GM18873 (cell line): ENCODE measurements around the gene PTER.

ENCODE experiments used
- ATAC-seq: cut with Tn5 transposase; IDR thresholded peaks from one replicate; pipeline ENCODE4 v1.9.1; 2021; ENCODE audit warnings: mild to moderate bottlenecking, moderate library complexity, moderate number of reproducible peaks; ENCODE audit not compliant: unreplicated experiment, low FRiP score

The PTER gene

DNA sequence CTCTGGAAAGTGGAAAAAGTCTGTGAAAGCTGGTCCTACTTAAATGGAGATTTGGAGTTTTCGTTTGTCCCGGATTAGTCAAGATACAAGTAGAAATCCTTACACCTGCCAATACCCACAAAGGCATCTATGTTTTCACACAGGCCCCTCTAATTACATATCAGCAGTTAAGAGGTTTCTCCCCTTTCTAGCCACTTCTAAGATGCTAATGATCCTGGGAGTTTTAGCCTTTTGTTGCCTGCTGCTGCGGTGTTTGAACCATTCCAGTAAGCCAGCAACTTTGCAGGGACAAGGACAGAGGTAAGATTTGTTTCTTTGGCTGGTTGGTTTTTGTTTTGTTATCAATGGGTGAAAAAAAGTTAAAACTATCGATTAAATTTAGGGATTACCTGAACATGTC is 90.6 kb downstream of the PTER start:
- ATAC-seq: no peak

DNA sequence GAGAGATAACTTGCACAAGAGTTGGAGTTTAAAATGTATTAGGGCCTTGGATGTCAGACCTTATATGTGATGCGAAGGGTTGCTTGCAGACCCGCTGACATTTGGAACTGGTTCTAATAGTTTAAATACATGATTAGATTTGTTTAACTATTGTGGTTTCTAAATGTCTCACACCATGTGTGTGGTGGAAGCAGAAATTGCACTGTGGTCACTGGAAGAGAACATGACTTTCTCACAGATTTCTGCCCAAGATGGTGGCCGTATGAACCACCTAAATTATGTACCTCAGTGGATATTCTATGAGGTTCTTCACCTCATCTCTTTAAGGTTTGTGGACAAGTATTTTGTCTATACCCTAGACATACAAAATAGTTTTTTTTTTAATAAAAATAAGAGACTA is 93.0 kb downstream of the PTER start:
- no peak for ATAC-seq

DNA sequence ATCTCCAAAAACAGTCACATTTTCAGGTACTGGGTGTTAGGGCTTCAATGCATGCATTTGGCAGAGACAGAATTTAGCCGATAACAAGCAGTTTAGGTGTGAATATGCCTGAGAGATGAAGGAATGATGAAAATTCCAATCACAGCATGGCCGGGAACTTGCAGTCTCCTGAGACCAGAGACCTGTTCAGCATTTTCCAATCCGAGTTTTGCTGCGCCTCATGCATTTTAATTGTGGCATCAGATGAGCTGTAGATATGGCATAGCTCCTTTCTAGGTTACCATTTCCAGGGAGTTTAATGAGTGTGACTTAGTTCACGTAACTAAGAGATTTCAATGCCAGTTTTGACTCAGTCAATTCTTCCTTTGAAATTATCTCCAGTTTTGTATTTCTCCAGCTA is 99.3 kb downstream of the PTER start:
- no peak for ATAC-seq

DNA sequence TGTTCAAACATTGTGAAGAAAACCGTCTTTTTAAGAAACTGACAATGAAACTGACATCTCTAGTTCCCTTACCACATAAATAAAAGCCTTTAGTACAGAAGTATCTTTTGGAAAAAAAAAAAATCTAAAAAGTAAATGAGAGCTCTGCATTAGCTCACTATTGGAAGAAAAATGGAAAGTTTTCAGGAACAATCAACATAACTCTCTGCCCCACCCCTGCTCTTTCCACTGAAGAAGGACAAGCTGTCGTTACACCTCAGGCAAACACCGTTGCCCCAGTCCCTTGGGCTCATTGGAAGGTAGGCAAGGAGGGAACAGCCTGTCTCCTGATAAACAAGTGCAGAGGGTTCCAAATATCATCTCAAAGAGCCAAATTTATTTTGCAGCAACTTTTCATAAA is 107.3 kb downstream of the PTER start:
- ATAC-seq: no peak

DNA sequence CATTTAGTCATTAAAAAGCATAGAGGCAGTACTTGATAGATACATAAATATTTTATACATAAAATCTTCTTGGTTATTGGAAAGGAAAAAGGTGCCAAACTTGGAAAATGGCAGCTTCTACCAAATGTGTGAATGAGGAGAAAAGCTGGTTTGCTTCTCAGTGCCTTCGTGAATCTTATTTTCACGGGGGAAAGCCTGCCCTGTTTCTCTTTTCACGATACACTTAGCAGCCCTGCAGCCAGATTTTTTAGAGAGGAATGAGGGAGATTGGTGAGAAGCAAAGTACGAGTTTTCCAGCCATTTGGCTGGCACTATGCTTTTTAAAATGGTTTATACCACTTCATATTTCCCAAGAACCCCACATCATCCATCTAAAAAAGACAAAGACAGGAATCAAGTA is 107.8 kb downstream of the PTER start:
- ATAC-seq: no peak

DNA sequence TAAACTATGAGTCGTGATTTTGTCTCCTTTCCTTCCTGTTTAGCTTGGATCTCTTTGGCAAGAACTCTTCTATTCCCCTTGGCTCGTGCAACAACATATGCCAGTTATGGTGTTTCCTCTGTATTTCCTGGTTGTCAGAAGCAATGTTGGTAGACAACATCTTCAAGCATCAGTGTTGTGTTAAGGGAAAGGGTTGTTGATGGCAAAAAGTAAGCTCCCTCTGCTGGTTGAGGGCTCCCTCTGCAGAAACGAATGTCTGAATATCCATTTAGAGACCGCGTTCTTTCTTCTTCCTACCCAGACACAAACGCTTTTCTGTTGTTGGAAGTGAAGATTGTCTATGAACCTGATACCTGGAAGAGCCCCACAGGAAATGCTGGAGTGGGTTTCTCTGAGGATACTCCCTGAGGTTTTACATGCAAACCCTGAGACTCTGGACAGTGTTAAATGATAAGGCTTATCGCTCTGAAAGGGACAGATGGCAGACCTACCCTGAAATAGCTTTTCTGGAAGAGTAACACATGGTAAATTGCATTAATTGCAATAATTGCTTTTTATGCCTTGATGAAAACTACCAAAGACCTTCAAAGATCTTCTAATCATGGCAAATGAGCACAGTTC is 108.4 kb downstream of the PTER start:
- no peak for ATAC-seq

DNA sequence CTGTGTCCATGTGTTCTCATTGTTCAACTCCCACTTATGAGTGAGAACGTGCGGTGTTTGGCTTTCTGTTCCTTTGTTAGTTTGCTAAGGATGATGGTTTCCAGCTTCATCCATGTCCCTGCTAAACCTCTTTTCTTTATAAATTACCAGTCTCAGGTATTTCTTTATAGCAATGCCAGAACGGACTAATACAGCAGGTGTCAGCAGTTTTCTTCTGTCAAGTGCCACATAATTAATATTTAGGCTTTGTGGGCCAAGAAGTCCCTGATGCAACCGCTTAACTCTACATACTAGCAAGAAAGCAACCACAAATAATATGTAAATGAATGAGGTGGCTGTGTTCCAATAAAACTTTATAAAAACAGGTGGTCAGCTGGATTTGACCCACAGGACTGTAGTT is 111.2 kb downstream of the PTER start:
- ATAC-seq: no peak

DNA sequence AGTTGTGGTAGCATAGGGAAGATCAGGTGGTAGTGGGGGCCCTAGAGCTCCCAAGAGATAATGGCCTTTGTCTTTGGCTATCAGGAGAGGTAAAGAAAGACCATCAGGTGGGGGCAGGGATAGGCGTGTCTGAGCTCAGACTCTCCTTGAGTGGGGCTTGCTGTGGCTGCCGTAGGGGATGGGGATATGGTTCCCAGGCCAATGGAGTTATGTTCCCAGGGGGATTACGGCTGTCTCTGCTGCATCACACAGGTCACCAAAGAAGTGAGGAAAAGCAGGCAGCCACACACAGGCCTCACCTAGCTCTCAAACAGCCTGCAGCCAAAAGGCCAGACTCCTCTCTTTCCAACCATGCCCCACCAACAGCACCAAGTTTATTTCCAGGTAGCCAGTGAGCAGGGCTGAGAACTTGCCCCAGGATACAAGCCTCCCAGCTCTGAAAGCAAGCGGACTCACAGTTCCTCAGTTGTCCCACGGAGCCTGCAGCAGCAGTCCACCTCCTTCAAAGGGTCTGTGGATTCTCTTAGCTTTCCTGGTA is 122.5 kb downstream of the PTER start:
- ATAC-seq: no peak

DNA sequence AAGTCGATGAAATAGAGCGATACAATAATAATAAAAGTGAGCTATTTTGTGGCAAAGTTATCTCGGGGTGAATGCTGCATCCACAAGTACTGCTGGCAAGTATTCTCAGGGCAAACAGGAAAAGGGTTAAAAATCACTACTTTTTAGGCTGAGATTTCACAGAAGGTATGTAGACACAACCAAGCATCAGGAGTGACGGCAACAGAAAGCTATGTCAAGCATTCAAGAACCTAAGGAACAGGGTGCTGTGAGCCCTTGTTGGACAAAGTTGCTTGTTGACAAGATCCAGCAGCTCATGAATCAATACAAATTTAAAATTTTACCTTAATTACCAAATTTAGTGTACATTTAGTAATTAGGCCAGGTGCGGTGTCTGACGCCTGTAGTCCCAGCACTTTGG is 126.1 kb downstream of the PTER start:
- ATAC-seq: no peak
